SH-SY5Y (cell line): ENCODE data around the gene TSPOAP1.

Source experiments
- GATA2 ChIP-seq: IDR thresholded peaks from 2 replicates; pipeline ENCODE4 v1.6.1; 2011; ENCODE audit warnings: mild to moderate bottlenecking, low read depth, low read length
- GATA3 ChIP-seq: IDR thresholded peaks from 2 replicates; pipeline ENCODE4 v1.6.1; 2011; ENCODE audit warnings: low read depth, mild to moderate bottlenecking, low read length, moderate library complexity

DNA sequence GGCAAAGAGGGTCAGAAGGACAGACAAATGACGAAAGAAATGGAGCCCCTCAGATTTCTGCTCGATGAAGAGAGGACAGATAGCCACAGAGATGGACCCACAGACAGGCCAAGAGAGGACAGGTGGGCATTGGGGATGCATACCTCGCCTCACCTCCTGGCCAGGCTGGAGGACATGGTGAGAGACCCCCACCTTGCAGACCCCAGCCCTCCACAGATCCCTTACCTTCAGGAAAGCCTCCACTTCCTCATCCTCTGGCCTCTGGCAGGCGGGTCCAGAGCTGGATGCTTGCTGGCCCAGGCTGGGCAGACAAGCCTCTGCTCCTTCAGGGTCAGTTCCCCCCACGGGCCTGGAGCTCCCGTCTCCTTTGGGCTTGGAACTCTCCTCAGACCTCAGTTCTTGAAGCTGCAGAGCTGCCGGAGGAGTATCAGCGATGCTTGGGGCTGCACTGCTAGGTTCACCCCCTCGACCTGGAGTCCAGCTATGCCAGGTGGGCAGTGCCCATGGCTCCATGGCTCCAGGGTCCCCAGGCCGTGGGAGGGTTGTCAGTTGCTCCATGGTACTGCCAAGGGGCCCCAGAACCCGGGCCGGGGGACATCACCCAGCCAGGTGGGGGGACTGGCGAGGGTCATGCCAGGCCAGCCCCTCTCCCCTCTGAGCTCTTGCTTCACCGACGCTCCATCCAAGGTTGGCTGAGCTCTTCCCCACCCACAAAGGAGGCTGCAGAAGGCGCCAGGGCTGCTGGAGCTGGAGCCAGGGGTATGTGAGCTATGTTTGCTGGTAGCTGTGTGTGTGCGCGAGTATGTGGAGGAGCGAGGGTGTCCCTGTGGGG lies 1.0 kb downstream of the TSPOAP1 start:
- TF ChIP-seq GATA2 (no peak), GATA3 (no peak)
